HepG2 (cell line): ENCODE measurements around the gene TECTB. TPM values are rescaled to one million over a fixed set of nuclear protein-coding genes. Genes with fewer than 3 reads are reported as not detected.

ENCODE experiments used
- EEA1 ChIP-seq: sonication (generic); formaldehyde crosslinking; IDR thresholded peaks from 2 replicates; pipeline ENCODE4 v1.5.1; 2020; ENCODE audit warnings: mild to moderate bottlenecking, missing genetic modification reagents, borderline replicate concordance
- FOXJ3 ChIP-seq: sonication (generic); formaldehyde crosslinking; IDR thresholded peaks from 2 replicates; pipeline ENCODE4 v1.4.0; 2020; ENCODE audit warnings: missing genetic modification reagents, mild to moderate bottlenecking, borderline replicate concordance
- JDP2 ChIP-seq: sonication (generic); formaldehyde crosslinking; IDR thresholded peaks from 2 replicates; pipeline ENCODE4 v1.8.1; 2022; ENCODE audit warnings: missing genetic modification reagents, borderline replicate concordance
- KIAA2018 ChIP-seq: sonication (generic); formaldehyde crosslinking; IDR thresholded peaks from 2 replicates; pipeline ENCODE4 v1.5.0; 2020; ENCODE audit warnings: mild to moderate bottlenecking, missing genetic modification reagents, borderline replicate concordance
- PRDM10 ChIP-seq: sonication (generic); formaldehyde crosslinking; IDR thresholded peaks from 2 replicates; pipeline ENCODE4 v1.4.0; 2020; ENCODE audit warnings: low read depth, missing genetic modification reagents
- SOX5 ChIP-seq: IDR thresholded peaks from 2 replicates; pipeline ENCODE4 v1.6.1; 2016; ENCODE audit warnings: borderline replicate concordance
- SP1 ChIP-seq, 2 experiments: fragments of 450-650 bp in 1 of 2; sonication (generic) in 1 of 2; formaldehyde crosslinking in 1 of 2; IDR thresholded peaks; 2 replicates each; pipeline versions ENCODE4 v1.4.0 to v1.6.1; 2016 to 2020; ENCODE audit warnings: missing genetic modification reagents in 1 of 2
- SP4 ChIP-seq: sonication (generic); formaldehyde crosslinking; IDR thresholded peaks from 2 replicates; pipeline ENCODE4 v1.8.1; 2023; ENCODE audit warnings: mild to moderate bottlenecking, missing genetic modification reagents
- TFDP1 ChIP-seq: IDR thresholded peaks from 2 replicates; pipeline ENCODE4 v1.6.1; 2016; ENCODE audit warnings: missing compliant biosample characterization, missing genetic modification reagents, borderline replicate concordance
- TFDP2 ChIP-seq: sonication (generic); formaldehyde crosslinking; IDR thresholded peaks from 2 replicates; pipeline ENCODE4 v1.4.0; 2020; ENCODE audit warnings: missing genetic modification reagents
- ZNF225 ChIP-seq: sonication (generic); formaldehyde crosslinking; IDR thresholded peaks from 2 replicates; pipeline ENCODE4 v1.4.0; 2020; ENCODE audit warnings: mild to moderate bottlenecking, missing genetic modification reagents
- ZNF343 ChIP-seq: sonication (generic); formaldehyde crosslinking; IDR thresholded peaks from 2 replicates; pipeline ENCODE4 v1.4.0; 2020; ENCODE audit warnings: mild to moderate bottlenecking, missing genetic modification reagents
- ZNF569 ChIP-seq: sonication (generic); formaldehyde crosslinking; IDR thresholded peaks from 2 replicates; pipeline ENCODE4 v1.5.0; 2020; ENCODE audit warnings: mild to moderate bottlenecking, missing genetic modification reagents, moderate library complexity, borderline replicate concordance
- ZNF670 ChIP-seq: sonication (generic); formaldehyde crosslinking; IDR thresholded peaks from 2 replicates; pipeline ENCODE4 v1.8.0; 2022; ENCODE audit warnings: mild to moderate bottlenecking, missing genetic modification reagents, borderline replicate concordance
- ZSCAN20 ChIP-seq: sonication (generic); formaldehyde crosslinking; IDR thresholded peaks from 2 replicates; pipeline ENCODE4 v1.4.0; 2020; ENCODE audit warnings: missing genetic modification reagents, mild to moderate bottlenecking, borderline replicate concordance
- polyA plus RNA-seq, 8 experiments: library from polyadenylated mRNA; depleted of rRNA in 3 of 8; stranded (reverse) in 7 of 8; unstranded in 1 of 8; fragments of >200 nt; fragmentation: Illumina TruSeq in 4 of 8; extraction: Trizol in 4 of 8; gene quantifications; 2 replicates each; pipeline versions ENCODE4 v1.2.1 to v1.2.3, GENCODE V29; 2011 to 2016; ENCODE audit warnings: low read depth in 4 of 8, missing spikeins in 1 of 8, mixed read lengths in 1 of 8; ENCODE audit not compliant: insufficient read depth in 1 of 8
- total RNA-seq, 5 experiments: library from RNA; depleted of rRNA; stranded (reverse); fragments of >200 nt; fragmentation: Illumina TruSeq; extraction: Trizol; gene quantifications; 2 replicates each; pipeline ENCODE4 v1.2.3, GENCODE V29; 2016; ENCODE audit warnings: low read depth in 1 of 5

Gene TECTB
- total and polyA plus RNA-seq, 2 of the 13 experiments (the other 11 are each of a cell fraction or from before 2014, with no cell fraction given): 0.78 to 1.8 TPM

- no peak for TF ChIP-seq PRDM10
- no peak for TF ChIP-seq ZSCAN20 (CRISPR knock-in tag)
- TF ChIP-seq SP1 (IDR thresholded peaks at IDR 0.05): no peak
- TF ChIP-seq SP1 (CRISPR knock-in tag; IDR thresholded peaks at IDR 0.05): no peak
- no peak for TF ChIP-seq SP4 (CRISPR knock-in tag)
- TF ChIP-seq ZNF569 (CRISPR knock-in tag): no peak
- TF ChIP-seq KIAA2018: no peak
- TF ChIP-seq TFDP2 (CRISPR knock-in tag): 0 out of 2 replicates have a peak, but pooled peaks have one; percentile 22
- no peak for TF ChIP-seq ZNF225 (CRISPR knock-in tag)
- no peak for TF ChIP-seq ZNF343
- peak; percentile 95 for TF ChIP-seq FOXJ3 (CRISPR knock-in tag)
- no peak for TF ChIP-seq JDP2
- no peak for TF ChIP-seq EEA1 (CRISPR knock-in tag)
- TF ChIP-seq SOX5 (CRISPR knock-in tag): peak; percentile 79; the same call in 1 of the 2 replicates
- TF ChIP-seq TFDP1: no peak
- no peak for TF ChIP-seq ZNF670 (CRISPR knock-in tag)
Observed at GRCh38 chr10:112304267-112304859, 21.2 kb downstream of the TECTB start (continued).
